GM21619 (cell line): ENCODE measurements around the gene VPS45.
"Not testable (repeated sequence)": the region's sequence is repeated elsewhere in the genome, so short reads cannot be mapped to it uniquely, and the experiment has no call there.

Experiments
- ATAC-seq: cut with Tn5 transposase; IDR thresholded peaks from one replicate; pipeline ENCODE4 v1.9.1; 2021; ENCODE audit not compliant: unreplicated experiment

Gene VPS45

DNA sequence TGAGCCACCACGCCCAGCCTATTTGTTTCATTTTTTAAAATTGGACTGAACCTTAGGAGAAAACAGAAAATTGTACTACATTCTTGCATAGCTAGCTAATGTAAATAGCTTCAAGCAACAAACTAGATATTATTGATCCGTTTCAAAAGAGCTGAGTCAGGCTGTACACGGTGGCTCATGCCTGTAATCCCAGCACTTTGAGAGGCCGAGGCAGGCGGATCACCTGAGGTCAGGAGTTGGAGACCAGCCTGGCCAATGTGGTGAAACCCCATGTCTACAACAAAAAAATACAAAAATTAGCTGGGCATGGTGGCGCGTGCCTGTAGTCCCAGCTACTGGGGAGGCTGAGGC is 118.8 kb downstream of the VPS45 start:
- ATAC-seq, result not testable (repeated sequence)

GRCh38 chr1:150186789-150187559 is 119.4 kb downstream of the VPS45 start:
- ATAC-seq, result no peak

GRCh38 chr1:150187560-150187931 is 120.0 kb downstream of the VPS45 start:
- no peak for ATAC-seq

DNA sequence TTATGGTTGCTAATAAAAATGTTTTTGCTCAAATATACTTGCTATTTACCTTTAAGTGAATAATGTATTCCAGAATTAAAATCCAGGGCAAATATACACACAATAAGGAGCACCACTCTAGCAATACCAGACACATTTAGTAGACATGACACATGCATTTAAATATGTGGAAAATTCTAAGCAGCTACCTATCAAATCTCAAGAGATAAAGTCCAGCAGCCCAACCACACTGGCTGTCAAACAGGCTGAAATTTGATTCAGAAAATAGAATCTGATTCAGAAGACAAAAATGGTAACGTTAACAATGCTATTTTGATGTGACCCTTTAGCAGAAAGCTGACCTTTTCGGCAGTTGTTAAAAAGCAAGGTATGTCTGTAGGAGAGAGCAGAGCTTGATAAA is 124.4 kb downstream of the VPS45 start:
- no peak for ATAC-seq

GRCh38 chr1:150194381-150195031 is 126.9 kb downstream of the VPS45 start:
- ATAC-seq, result no peak
